ENCODE measurements around the gene DAPK1.

The DAPK1 gene

DNA sequence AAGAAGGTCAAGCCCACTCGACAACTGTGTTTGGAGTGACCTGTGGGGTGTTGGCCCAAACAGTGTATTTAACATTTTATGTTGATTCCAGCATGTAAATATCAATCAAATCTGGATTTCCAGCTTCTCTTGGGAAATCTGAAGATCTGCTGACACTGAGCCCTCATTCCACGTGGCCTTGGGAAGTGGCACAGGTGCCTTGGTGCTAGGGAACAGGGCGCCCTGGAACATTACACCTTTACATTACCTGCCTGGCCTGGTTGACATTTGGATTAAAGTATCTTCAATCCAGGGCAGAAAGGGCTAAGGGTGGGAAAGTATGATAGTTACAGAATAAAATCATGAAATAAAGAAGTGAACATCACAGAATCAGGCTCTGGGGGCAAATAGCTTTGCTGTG lies 143.4 kb downstream of the DAPK1 start:
- H3K4me3 Mint-ChIP-seq, result no peak overlapping the region
- H3K27ac Mint-ChIP-seq, result no peak overlapping the region
- peaks cover 5% of the 10 kb centered on the region for H3K27me3 Mint-ChIP-seq (ENCODE audit: low read depth)
- H3K4me1 Mint-ChIP-seq (ENCODE audit: low read depth), result no peaks in the 10 kb centered on the region
- H3K36me3 Mint-ChIP-seq (ENCODE audit: low read depth), result no peaks in the 10 kb centered on the region
- no peaks in the 10 kb centered on the region for H3K9me3 Mint-ChIP-seq

DNA sequence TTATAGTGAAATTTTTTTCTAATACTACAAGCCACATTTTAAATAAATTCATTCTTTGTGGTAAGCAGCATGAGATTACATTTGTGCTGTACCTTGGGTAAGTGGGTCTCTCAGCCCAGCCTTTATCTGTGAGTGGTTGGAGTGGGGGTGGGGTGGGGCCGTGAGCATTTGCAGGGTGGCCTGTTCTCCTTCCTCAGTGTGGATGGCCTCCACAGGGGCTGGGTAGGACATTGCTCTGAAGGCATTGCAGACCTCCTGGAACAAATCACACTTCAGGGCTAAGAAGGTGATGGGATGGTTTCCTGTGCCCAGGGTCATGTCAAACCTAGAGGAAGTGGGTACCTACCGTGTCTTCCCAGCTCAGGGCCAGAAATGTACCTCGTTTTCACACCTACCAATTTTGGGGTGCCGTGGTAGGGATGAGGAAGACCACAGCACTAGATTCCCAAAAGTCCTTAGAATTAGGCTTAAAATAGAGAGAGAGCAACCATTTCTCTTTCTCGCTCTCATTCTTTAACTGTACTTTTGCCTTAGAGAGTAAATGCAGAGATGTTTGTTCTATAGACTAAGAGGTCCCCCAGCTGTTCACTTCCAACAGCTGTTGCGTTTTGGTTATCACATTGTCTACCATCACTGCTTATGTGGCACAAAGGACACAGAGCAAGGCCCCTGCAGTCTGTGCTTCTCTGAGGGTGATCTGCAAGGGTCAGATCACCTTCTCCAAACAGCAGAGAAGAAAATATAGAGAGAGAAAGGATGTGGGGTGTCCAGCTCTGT lies 144.9 kb downstream of the DAPK1 start:
- no peak overlapping the region for H3K4me3 Mint-ChIP-seq
- peaks cover 7% of the 10 kb centered on the region for H3K27me3 Mint-ChIP-seq (ENCODE audit: low read depth)

DNA sequence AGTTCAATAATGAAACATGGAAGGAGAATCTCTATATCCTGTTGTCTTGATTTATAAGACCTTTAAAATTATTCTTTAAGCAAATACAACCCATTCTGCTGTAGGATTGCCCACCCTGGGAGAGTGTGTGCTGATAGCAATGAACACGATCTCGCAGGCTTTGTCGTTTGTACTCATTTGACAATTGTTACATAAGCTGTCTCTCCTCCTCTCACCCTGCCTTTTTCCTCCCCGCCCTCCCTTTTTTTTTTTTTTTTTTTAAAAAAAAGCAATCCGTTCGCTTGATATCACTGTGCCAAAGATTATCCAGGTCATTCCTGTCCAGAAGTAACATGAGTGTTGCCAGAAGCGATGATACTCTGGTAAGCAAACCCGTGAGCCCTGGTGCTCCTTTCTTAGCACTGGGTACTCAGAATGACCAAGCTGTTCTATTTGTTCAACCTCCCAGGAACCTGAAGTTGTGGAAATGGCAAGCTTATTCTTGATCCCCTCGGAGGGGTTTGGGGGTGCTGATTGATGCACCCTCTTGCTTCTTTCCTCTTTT lies 145.5 kb downstream of the DAPK1 start:
- Mint-ChIP-seq H3K4me1 (ENCODE audit: low read depth) (no peaks in the 10 kb centered on the region), H3K4me3 (no peak overlapping the region), H3K9me3 (no peaks in the 10 kb centered on the region), H3K27me3 (ENCODE audit: low read depth) (peaks cover 7% of the 10 kb centered on the region), H3K36me3 (ENCODE audit: low read depth) (no peaks in the 10 kb centered on the region), H3K27ac (no peak overlapping the region)

More for the DNA sequence above, 144.9 kb downstream of the DAPK1 start:
- no peaks in the 10 kb centered on the region for H3K36me3 Mint-ChIP-seq (ENCODE audit: low read depth)
- H3K9me3 Mint-ChIP-seq, result no peaks in the 10 kb centered on the region
- no peaks in the 10 kb centered on the region for H3K4me1 Mint-ChIP-seq (ENCODE audit: low read depth)
- H3K27ac Mint-ChIP-seq, result no peak overlapping the region

DNA sequence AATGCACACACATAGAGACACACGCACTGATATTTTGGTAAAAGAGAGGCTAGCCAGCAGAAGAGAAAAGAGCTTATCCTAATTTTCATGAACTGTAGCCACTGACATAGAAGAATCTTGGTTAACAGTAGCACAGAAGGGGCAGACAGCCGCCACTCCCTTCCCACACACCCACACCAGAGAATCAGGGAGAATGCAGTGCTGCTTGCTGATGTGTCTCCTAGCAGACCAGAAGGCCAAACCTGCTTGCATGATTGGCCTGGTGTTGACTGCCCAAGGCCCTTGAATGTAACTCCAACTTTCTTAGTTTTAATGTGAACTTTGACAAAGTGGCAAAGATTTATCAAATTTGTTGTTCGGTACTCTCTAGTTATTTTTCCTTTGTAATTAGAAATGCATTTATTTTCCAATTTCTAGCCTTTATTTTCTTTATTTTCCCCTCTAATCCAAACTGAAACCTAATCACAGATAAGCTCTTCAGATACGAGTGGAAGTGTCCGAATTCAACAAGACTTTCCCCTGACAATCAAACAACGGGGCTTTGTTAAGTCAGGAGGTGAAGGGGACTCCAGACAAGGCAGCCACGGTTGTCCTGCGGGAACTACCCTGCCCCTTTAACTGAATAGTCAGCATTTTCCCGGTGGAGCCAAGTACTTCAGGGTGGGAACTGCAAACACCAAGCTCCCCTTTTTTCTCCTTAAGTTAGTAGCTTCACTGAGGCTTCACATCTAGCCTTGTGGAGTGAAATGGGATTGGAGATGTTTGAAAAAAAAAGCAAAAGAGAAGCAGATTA lies 146.3 kb downstream of the DAPK1 start:
- no peaks in the 10 kb centered on the region for H3K36me3 Mint-ChIP-seq (ENCODE audit: low read depth)
- H3K4me1 Mint-ChIP-seq (ENCODE audit: low read depth), result no peaks in the 10 kb centered on the region
- no peaks in the 10 kb centered on the region for H3K9me3 Mint-ChIP-seq
- H3K4me3 Mint-ChIP-seq, result no peak overlapping the region
- peaks cover 7% of the 10 kb centered on the region for H3K27me3 Mint-ChIP-seq (ENCODE audit: low read depth)
- no peak overlapping the region for H3K27ac Mint-ChIP-seq

DNA sequence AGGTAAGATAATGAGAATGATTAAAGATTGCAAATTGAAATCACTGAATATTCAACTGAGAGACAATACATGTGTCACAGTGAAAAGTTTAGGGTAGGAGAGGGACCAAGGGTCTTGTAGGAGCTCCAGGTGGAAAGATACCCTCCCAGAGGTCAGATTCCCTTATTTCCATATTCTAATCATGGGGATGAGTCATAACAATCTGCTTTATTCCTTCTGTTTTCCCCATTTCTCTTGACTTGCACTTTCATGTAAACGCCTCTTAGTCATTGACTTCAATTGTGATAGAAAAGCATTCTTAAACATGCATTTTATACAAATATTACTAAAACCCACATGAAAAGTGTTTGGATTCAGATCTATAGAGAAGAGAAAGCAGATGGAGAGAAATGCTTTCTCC lies 147.0 kb downstream of the DAPK1 start:
- Mint-ChIP-seq H3K27ac (no peak overlapping the region), H3K9me3 (no peaks in the 10 kb centered on the region), H3K4me1 (ENCODE audit: low read depth) (no peaks in the 10 kb centered on the region), H3K27me3 (ENCODE audit: low read depth) (peaks cover 7% of the 10 kb centered on the region), H3K36me3 (ENCODE audit: low read depth) (no peaks in the 10 kb centered on the region), H3K4me3 (no peak overlapping the region)

DNA sequence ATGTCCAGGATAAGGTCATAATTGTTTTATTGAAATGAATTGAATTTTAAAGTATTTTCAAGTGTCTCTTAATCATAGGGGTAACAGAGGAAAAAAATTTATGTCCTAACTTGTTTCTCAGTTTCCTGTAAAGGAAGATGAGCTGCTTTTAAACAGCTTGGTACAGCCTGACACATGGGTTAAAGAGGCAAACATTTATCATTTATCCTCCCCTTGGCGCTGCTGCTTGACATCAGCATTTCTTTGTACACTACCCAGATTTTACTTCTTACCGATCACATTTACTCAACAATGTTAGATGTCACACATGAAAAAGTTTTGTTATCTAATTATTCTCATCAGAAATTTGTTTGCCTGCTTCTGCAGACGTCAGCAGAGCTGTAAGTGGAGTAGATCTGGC lies 148.9 kb downstream of the DAPK1 start:
- no peak overlapping the region for H3K27ac Mint-ChIP-seq
- H3K4me3 Mint-ChIP-seq, result no peak overlapping the region
- no peaks in the 10 kb centered on the region for H3K4me1 Mint-ChIP-seq (ENCODE audit: low read depth)
- H3K27me3 Mint-ChIP-seq (ENCODE audit: low read depth), result peaks cover 7% of the 10 kb centered on the region
- no peaks in the 10 kb centered on the region for H3K36me3 Mint-ChIP-seq (ENCODE audit: low read depth)
- no peaks in the 10 kb centered on the region for H3K9me3 Mint-ChIP-seq

DNA sequence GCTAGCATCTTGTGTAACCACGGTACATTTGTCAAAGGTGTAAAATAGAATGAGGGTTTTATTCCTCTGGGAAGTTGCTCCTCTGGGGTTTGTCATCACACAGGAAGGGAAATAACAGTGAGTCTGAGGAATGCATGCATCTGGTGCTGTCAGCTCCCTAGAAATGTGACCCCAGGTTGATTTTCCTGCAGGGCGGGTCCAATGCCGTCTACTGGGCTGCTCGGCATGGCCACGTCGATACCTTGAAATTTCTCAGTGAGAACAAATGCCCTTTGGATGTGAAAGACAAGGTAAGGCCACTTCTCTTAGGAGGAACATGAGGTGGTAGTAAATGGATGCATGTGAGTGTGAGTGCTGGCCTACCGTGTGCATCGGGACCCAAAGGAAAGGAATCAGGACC lies 149.4 kb downstream of the DAPK1 start:
- no peaks in the 10 kb centered on the region for H3K36me3 Mint-ChIP-seq (ENCODE audit: low read depth)
- no peak overlapping the region for H3K27ac Mint-ChIP-seq
- H3K9me3 Mint-ChIP-seq, result no peaks in the 10 kb centered on the region

DNA sequence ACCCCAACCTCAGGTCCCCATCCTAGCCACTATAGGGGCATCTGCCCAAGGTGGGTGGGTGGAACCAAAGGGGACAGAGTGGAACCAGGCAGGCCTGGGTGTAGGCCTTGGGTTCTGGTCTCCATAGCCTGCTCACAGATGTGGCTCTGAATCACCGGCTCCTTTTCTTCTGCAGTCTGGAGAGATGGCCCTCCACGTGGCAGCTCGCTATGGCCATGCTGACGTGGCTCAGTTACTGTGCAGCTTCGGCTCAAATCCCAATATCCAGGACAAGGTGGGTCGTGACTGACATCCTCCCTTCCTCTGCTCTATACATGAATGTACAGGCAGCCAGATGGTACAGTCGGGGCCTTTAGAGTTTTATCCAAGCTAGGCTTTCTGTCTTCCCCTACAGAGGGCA lies 150.9 kb downstream of the DAPK1 start:
- Mint-ChIP-seq H3K4me3 (no peak overlapping the region), H3K27me3 (ENCODE audit: low read depth) (peaks cover 7% of the 10 kb centered on the region)

More for the DNA sequence above, 149.4 kb downstream of the DAPK1 start:
- Mint-ChIP-seq H3K4me3 (no peak overlapping the region), H3K4me1 (ENCODE audit: low read depth) (no peaks in the 10 kb centered on the region), H3K27me3 (ENCODE audit: low read depth) (peaks cover 7% of the 10 kb centered on the region)

DNA sequence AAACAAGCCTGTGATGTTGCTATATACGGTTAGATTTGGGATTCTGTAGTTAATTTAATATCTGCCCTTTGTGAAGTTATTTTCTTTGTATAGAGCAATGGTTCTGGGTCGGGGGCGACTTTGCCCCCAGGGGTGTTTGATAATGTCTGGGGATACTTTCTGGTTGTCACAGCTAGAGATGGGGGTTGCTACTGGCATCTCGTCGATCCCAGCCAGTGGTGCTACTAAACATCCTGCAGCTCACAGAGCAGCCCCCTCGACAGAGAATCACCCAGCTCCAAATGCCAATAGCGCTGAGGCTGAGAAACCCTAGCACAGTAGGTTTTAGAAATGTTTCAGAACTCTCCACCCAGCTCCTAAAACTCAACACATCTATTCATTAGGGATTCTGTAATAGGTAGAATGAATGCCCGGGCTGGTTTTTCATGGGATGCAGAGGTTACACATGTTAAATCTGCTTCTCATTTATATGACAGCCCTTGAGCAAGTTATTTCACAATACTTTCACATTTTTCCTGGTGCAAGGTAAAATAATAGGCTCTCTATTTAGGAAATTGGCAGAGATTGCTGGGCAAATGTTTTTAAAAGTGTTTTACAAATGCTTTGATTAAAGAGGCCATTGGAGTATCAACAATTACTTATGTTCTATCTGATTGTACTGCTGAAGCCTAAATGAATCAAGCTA lies 153.1 kb downstream of the DAPK1 start:
- no peaks in the 10 kb centered on the region for H3K4me1 Mint-ChIP-seq (ENCODE audit: low read depth)
- H3K27me3 Mint-ChIP-seq (ENCODE audit: low read depth), result peaks cover 5% of the 10 kb centered on the region
- no peaks in the 10 kb centered on the region for H3K9me3 Mint-ChIP-seq
- H3K36me3 Mint-ChIP-seq (ENCODE audit: low read depth), result no peaks in the 10 kb centered on the region
- H3K27ac Mint-ChIP-seq, result no peak overlapping the region
- no peak overlapping the region for H3K4me3 Mint-ChIP-seq

More for the DNA sequence above, 150.9 kb downstream of the DAPK1 start:
- H3K4me1 Mint-ChIP-seq (ENCODE audit: low read depth), result no peaks in the 10 kb centered on the region
- H3K27ac Mint-ChIP-seq, result no peak overlapping the region
- no peaks in the 10 kb centered on the region for H3K36me3 Mint-ChIP-seq (ENCODE audit: low read depth)
- no peaks in the 10 kb centered on the region for H3K9me3 Mint-ChIP-seq

DNA sequence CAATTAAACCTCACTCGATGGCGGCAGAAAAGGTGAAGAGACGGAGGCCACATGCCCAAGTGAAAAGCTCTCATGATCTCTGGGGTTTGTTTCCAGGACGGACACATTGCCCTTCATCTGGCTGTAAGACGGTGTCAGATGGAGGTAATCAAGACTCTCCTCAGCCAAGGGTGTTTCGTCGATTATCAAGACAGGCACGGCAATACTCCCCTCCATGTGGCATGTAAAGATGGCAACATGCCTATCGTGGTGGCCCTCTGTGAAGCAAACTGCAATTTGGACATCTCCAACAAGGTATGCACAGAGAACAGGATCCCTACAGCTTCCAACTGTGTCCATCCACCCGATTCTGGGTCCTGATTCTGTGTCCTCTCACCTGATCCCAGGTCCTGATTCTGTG lies 153.8 kb downstream of the DAPK1 start:
- Mint-ChIP-seq H3K9me3 (no peaks in the 10 kb centered on the region), H3K27me3 (ENCODE audit: low read depth) (no peaks in the 10 kb centered on the region), H3K27ac (no peak overlapping the region), H3K4me3 (no peak overlapping the region), H3K36me3 (ENCODE audit: low read depth) (no peaks in the 10 kb centered on the region), H3K4me1 (ENCODE audit: low read depth) (no peaks in the 10 kb centered on the region)

DNA sequence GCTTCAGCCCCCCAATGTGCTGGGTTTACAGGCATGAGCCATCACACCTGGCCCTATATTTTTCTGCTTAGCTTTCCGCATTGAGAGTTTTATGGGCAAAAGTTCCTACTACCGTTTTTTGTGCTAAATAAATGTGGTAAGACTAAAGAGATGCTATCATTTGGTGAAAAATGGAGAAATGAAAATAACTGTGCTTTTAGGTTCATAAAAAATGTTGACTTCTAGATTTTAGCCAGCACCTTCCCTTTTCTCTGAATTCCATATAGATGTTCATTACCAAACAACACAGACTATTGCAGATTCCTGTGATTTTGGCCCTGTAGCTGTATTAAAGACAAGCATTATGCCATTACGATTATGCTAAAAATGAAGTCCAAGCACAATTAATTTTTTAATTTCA lies 156.3 kb downstream of the DAPK1 start:
- Mint-ChIP-seq H3K27me3 (ENCODE audit: low read depth) (no peaks in the 10 kb centered on the region), H3K27ac (no peak overlapping the region), H3K4me3 (no peak overlapping the region), H3K9me3 (no peaks in the 10 kb centered on the region), H3K36me3 (ENCODE audit: low read depth) (no peaks in the 10 kb centered on the region), H3K4me1 (ENCODE audit: low read depth) (no peaks in the 10 kb centered on the region)

DNA sequence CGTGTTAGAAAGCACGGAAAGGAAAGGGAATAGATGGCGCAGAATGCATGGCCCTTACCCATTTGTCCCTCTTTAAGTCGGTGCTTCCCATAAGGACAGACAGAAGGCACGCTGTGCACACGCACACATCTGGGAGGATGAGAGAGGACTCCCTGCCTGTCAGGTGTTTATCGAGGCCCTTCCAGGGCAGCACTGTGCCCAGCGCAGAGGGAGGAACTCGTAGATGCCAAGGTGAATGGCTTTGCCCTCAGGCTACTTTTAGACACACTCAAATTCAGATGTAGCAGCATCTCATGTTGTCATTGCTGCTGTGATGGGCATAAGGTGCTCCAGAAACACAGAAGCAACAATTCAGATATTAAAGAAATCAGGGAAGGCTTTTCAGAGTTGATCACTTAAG lies 158.1 kb downstream of the DAPK1 start:
- no peak overlapping the region for H3K27ac Mint-ChIP-seq

DNA sequence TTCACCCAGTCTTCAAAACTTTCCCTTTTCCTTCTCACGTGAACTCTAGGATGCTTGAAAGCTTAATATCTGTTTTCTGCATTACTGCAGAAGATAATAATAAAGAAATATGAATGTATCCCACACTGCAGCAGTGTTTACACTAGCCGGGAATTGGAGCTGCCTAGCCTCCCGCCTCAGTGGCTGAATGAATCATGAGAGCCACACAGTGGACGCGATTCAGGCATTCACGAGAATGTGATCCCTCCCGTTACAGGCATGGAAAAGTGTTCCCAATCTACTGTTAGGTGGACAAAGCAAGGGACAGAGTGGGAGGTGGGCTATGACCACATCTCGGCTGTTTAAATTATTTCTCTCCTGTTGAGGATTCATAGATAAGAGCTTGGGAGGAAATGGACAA lies 158.8 kb downstream of the DAPK1 start:
- Mint-ChIP-seq H3K36me3 (ENCODE audit: low read depth) (no peaks in the 10 kb centered on the region), H3K27me3 (ENCODE audit: low read depth) (peaks cover 1% of the 10 kb centered on the region), H3K27ac (no peak overlapping the region), H3K4me1 (ENCODE audit: low read depth) (no peaks in the 10 kb centered on the region), H3K9me3 (no peaks in the 10 kb centered on the region), H3K4me3 (no peak overlapping the region)

More for the DNA sequence above, 158.1 kb downstream of the DAPK1 start:
- Mint-ChIP-seq H3K4me1 (ENCODE audit: low read depth) (no peaks in the 10 kb centered on the region), H3K9me3 (no peaks in the 10 kb centered on the region), H3K27me3 (ENCODE audit: low read depth) (no peaks in the 10 kb centered on the region), H3K36me3 (ENCODE audit: low read depth) (no peaks in the 10 kb centered on the region), H3K4me3 (no peak overlapping the region)

DNA sequence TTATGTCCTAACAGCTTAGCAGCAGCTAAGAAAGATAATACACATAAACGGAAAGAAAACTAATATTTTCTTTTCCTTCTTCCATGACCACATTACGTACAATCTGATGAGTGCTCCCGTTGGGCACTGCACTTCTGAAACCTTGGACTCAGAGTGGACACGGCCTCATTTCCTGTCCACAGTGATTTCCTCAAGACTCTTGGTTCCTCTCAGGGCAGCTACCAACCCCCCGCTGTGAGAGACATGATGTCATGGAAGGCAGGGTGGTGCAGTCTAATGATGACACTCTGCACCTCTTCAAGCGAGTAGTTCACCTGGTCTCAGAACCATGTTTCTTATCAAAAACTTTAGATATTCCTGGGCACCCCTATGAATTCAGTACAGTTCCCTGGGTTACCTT lies 159.5 kb downstream of the DAPK1 start:
- peaks cover 3% of the 10 kb centered on the region for H3K27me3 Mint-ChIP-seq (ENCODE audit: low read depth)
- no peaks in the 10 kb centered on the region for H3K4me1 Mint-ChIP-seq (ENCODE audit: low read depth)
- no peaks in the 10 kb centered on the region for H3K36me3 Mint-ChIP-seq (ENCODE audit: low read depth)
- H3K9me3 Mint-ChIP-seq, result no peaks in the 10 kb centered on the region
- H3K27ac Mint-ChIP-seq, result no peak overlapping the region
- no peak overlapping the region for H3K4me3 Mint-ChIP-seq
